Esophagus muscularis mucosa (tissue), 4 donors: ENCODE measurements around the gene FUT8. TPM values are rescaled to one million over a fixed set of nuclear protein-coding genes. Genes with fewer than 3 reads are reported as not detected.
"Not testable (repeated sequence)": the region's sequence is repeated elsewhere in the genome, so short reads cannot be mapped to it uniquely, and the experiment has no call there.

Experiments used
- DNase-seq: peaks from one replicate; pipeline ENCODE4 v3.0.0-alpha.2; 2017; ENCODE audit errors: extremely low spot score
- H3K27ac ChIP-seq, 4 donors: fragments of 200-600 bp; sonication (generic); replicated peaks in 1 of 4; 1 replicate in 3 of 4; 2 replicates in 1 of 4; pipeline ENCODE4 v1.5.1; 2016 to 2019; ENCODE audit warnings: mild to moderate bottlenecking in 1 of 4
- H3K27me3 ChIP-seq, 4 donors: fragments of 200-600 bp; sonication (generic); one replicate each; pipeline versions ENCODE4 v1.5.1 to v1.6.0; 2016 to 2019
- H3K36me3 ChIP-seq, 4 donors: fragments of 200-600 bp; sonication (generic); one replicate each; pipeline ENCODE4 v1.5.1; 2016 to 2019
- H3K4me1 ChIP-seq, 4 donors: fragments of 200-600 bp; sonication (generic); one replicate each; pipeline ENCODE4 v1.5.1; 2016 to 2019
- H3K4me3 ChIP-seq, 4 donors: fragments of 200-600 bp; sonication (generic); 1 replicate in 2 of 4; 2 replicates in 2 of 4; pipeline ENCODE4 v1.5.1; 2016 to 2019; ENCODE audit warnings: mild to moderate bottlenecking in 4 of 4, moderate library complexity in 1 of 4
- H3K9me3 ChIP-seq, 4 donors: fragments of 200-600 bp; sonication (generic); 1 replicate in 3 of 4; 2 replicates in 1 of 4; pipeline ENCODE4 v1.5.1; 2016 to 2019
- CTCF ChIP-seq, 3 experiments: fragments of 200-600 bp in 2 of 3; fragments of 450-650 bp in 1 of 3; sonication (generic) in 2 of 3; IDR thresholded peaks; one replicate each; pipeline ENCODE4 v1.5.1; 2017 to 2019; ENCODE audit warnings: antibody characterized with exemption in 3 of 3, mild to moderate bottlenecking in 2 of 3, moderate library complexity in 1 of 3
- EP300 ChIP-seq: sonication (generic); formaldehyde crosslinking; IDR thresholded peaks from one replicate; pipeline ENCODE4 v1.6.1; 2017; ENCODE audit warnings: antibody characterized with exemption
- POLR2A ChIP-seq: fragments of 450-650 bp; IDR thresholded peaks from one replicate; pipeline ENCODE4 v1.6.1; 2017; ENCODE audit warnings: antibody characterized with exemption, moderate library complexity, mild to moderate bottlenecking, low read depth
- POLR2AphosphoS5 ChIP-seq, 2 donors: sonication (generic); formaldehyde crosslinking; IDR thresholded peaks; one replicate each; pipeline ENCODE4 v1.6.1; 2017; ENCODE audit warnings: antibody characterized with exemption in 2 of 2
- WGBS: methylation state at CpG from one replicate; pipeline ENCODE4 v1.1.5; 2018; 5-methylcytosine and 5-hydroxymethylcytosine counted together
- intact Hi-C: fragments of 100-400 bp; cut with DNase I; formaldehyde crosslinking; loops from one replicate; pipeline ENCODE4 v1.15.1; 2023
- total RNA-seq, 4 donors: library from RNA; depleted of rRNA; stranded (reverse); fragments of >200 nt; gene quantifications; one replicate each; pipeline versions ENCODE4 v1.1.0 to v1.2.1, GENCODE V29; 2016

The FUT8 gene
- total RNA-seq, 4 donors from 2014 or later, result 12.8 to 22.2 (median 20.1) TPM

- Histone ChIP-seq H3K9me3 (peaks cover 0 to 7% (median 3%) of the 10 kb centered on the region in 4 donors), H3K4me1 (peaks cover 0 to 3% (median 0%) of the 10 kb centered on the region in 4 donors), H3K27me3 (no peaks in the 10 kb centered on the region), H3K4me3 (no peak overlapping the region), H3K36me3 (no peaks in the 10 kb centered on the region), H3K27ac (no peak overlapping the region)
- no peak for TF ChIP-seq EP300
- no peak for TF ChIP-seq POLR2A
- TF ChIP-seq CTCF (IDR thresholded peaks at IDR 0.05), result no peak
- TF ChIP-seq POLR2AphosphoS5 (IDR thresholded peaks at IDR 0.05), result no peak
- intact Hi-C loops, result no loop called here
- no peak for DNase-seq
Measured at GRCh38 chr14:65704850-65705249, 292.3 kb downstream of the FUT8 start.

GRCh38 chr14:65709576-65709975 lies 297.0 kb downstream of the FUT8 start:
- no peak for TF ChIP-seq POLR2A
- no peak for TF ChIP-seq EP300
- no peak for TF ChIP-seq POLR2AphosphoS5 (IDR thresholded peaks at IDR 0.05)
- TF ChIP-seq CTCF (IDR thresholded peaks at IDR 0.05), result no peak
- peaks cover 0 to 3% (median 0%) of the 10 kb centered on the region in 4 donors for H3K4me1 ChIP-seq
- 68% methylated on average over 6 of the region's 6 CpGs for WGBS
- intact Hi-C loops, result no loop called here
- H3K27ac ChIP-seq, result no peak overlapping the region
- H3K36me3 ChIP-seq, result no peaks in the 10 kb centered on the region
- peaks cover 0 to 14% (median 8%) of the 10 kb centered on the region in 4 donors for H3K9me3 ChIP-seq
- DNase-seq, result no peak
- H3K4me3 ChIP-seq, result no peak overlapping the region
- H3K27me3 ChIP-seq, result no peaks in the 10 kb centered on the region

- WGBS, result 100% methylated on average over 4 of the region's 35 CpGs
- H3K4me1 ChIP-seq, H3K27ac ChIP-seq, H3K27me3 ChIP-seq, H3K4me3 ChIP-seq, intact Hi-C loops, H3K36me3 ChIP-seq, DNase-seq: not testable (repeated sequence)
- peaks cover 0 to 18% (median 6%) of the 10 kb centered on the region in 4 donors for H3K9me3 ChIP-seq
Measured at GRCh38 chr14:65716813-65717212, 304.3 kb downstream of the FUT8 start.

- H3K27me3 ChIP-seq, H3K4me1 ChIP-seq, intact Hi-C loops, H3K4me3 ChIP-seq, H3K36me3 ChIP-seq, H3K27ac ChIP-seq, DNase-seq: not testable (repeated sequence)
- H3K9me3 ChIP-seq, result peaks cover 0 to 18% (median 6%) of the 10 kb centered on the region in 4 donors
- WGBS, result 88% methylated on average over 7 of the region's 29 CpGs
Measured at GRCh38 chr14:65717384-65717915, 304.9 kb downstream of the FUT8 start.

GRCh38 chr14:65718629-65719028 lies 306.1 kb downstream of the FUT8 start:
- intact Hi-C loops, result no loop called here
- 100% methylated on average over 1 of the region's 1 CpG for WGBS

More at GRCh38 chr14:65718629-65719028, 306.1 kb downstream of the FUT8 start:
- Histone ChIP-seq H3K4me1 (no peaks in the 10 kb centered on the region), H3K27me3 (no peaks in the 10 kb centered on the region), H3K9me3 (peaks cover 0 to 17% (median 6%) of the 10 kb centered on the region in 4 donors), H3K36me3 (no peaks in the 10 kb centered on the region), H3K4me3 (no peak overlapping the region), H3K27ac (no peak overlapping the region)
- no peak for DNase-seq
- TF ChIP-seq CTCF (IDR thresholded peaks at IDR 0.05), result no peak
- no peak for TF ChIP-seq POLR2AphosphoS5 (IDR thresholded peaks at IDR 0.05)
- TF ChIP-seq EP300, result no peak
- no peak for TF ChIP-seq POLR2A
